ENCODE measurements around the gene AGL. TPM values are rescaled to one million over a fixed set of nuclear protein-coding genes. Genes with fewer than 3 reads are reported as not detected.

Gene AGL
- total RNA-seq, 2 experiments from 2014 or later = 12.2 to 20.6 TPM

GRCh38 chr1:99872063-99872462 lies 21.9 kb downstream of the AGL start:
- Histone ChIP-seq H3K4me3 (ENCODE audit: low read depth, low read length, poor library complexity, severe bottlenecking) (no peak overlapping the region), H3K36me3 (ENCODE audit: insufficient read depth, low read length) (peaks cover 19% of the 10 kb centered on the region; the same call in 1 of the 2 replicates), H3K9me2 (ENCODE audit: insufficient read depth, low read length) (no peaks in the 10 kb centered on the region), H4K20me1 (ENCODE audit: insufficient read depth, low read length) (no peaks in the 10 kb centered on the region), H3K4me2 (ENCODE audit: low read length) (no peak overlapping the region), H3K27ac (ENCODE audit: low read depth, low read length, poor library complexity, severe bottlenecking) (no peak overlapping the region), H2AFZ (ENCODE audit: low read length) (no peak overlapping the region), H3K4me1 (ENCODE audit: insufficient read depth, low read length, poor library complexity, severe bottlenecking) (no peaks in the 10 kb centered on the region), H3K79me2 (ENCODE audit: insufficient read depth, low read depth, low read length) (no peaks in the 10 kb centered on the region), H3K9me3 (ENCODE audit: low read length) (no peaks in the 10 kb centered on the region)
- no TSS peak for BruUV-seq (replicated peaks)
- CTCF ChIA-PET (ENCODE audit: unreplicated experiment) = no interaction called here
- TF ChIP-seq CTCF (conservative IDR thresholded peaks at IDR 0.05; ENCODE audit: low read length) (no peak), EZH2phosphoT487 (IDR thresholded peaks at IDR 0.05; ENCODE audit: borderline replicate concordance, low read depth, low read length) (no peak)
- POLR2A ChIA-PET = interaction anchor here (0.7 to 1.0 kb wide), 3 partner anchors 15 to 131 kb away, joined by 3 to 4 read pairs (median 3); no protein-coding TSS in a partner anchor
- DNase-seq (ENCODE audit: low spot score) = no peak
- intact Hi-C loops (cut with micrococcal nuclease; ENCODE audit: unreplicated experiment) = no loop called here

DNA sequence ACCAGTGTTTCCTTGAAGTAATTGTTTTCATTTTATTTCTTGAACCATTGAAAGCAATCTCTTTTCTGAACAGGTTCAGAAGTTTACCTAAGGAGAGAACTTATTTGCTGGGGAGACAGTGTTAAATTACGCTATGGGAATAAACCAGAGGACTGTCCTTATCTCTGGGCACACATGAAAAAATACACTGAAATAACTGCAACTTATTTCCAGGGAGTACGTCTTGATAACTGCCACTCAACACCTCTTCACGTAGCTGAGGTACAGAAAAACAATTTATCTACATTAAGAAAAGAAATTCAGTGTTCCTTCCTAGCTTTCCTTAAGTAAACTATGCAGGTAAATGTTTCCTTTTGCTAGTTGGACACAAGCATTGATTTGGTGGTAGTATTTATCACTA lies 27.4 kb downstream of the AGL start:
- BruUV-seq (replicated peaks) = no TSS peak
- Histone ChIP-seq H4K20me1 (ENCODE audit: insufficient read depth, low read length) (no peaks in the 10 kb centered on the region), H3K9me3 (ENCODE audit: low read length) (no peaks in the 10 kb centered on the region), H3K36me3 (ENCODE audit: insufficient read depth, low read length) (peaks cover 48% of the 10 kb centered on the region), H3K79me2 (ENCODE audit: insufficient read depth, low read depth, low read length) (no peaks in the 10 kb centered on the region), H2AFZ (ENCODE audit: low read length) (no peak overlapping the region), H3K4me3 (ENCODE audit: low read depth, low read length, poor library complexity, severe bottlenecking) (no peak overlapping the region), H3K4me1 (ENCODE audit: insufficient read depth, low read length, poor library complexity, severe bottlenecking) (no peaks in the 10 kb centered on the region), H3K9me2 (ENCODE audit: insufficient read depth, low read length) (no peaks in the 10 kb centered on the region), H3K27ac (ENCODE audit: low read depth, low read length, poor library complexity, severe bottlenecking) (no peak overlapping the region), H3K4me2 (ENCODE audit: low read length) (no peak overlapping the region)
- CTCF ChIA-PET (ENCODE audit: unreplicated experiment) = no interaction called here
- TF ChIP-seq EZH2phosphoT487 (IDR thresholded peaks at IDR 0.05; ENCODE audit: borderline replicate concordance, low read depth, low read length) = no peak
- TF ChIP-seq CTCF (conservative IDR thresholded peaks at IDR 0.05; ENCODE audit: low read length) = no peak
- POLR2A ChIA-PET = interaction anchor here (0.6 to 2.7 kb wide), 8 partner anchors 12 to 201 kb away, joined by 3 to 12 read pairs (median 4); no protein-coding TSS in a partner anchor
- no peak for DNase-seq (ENCODE audit: low spot score)
- intact Hi-C loops (cut with micrococcal nuclease; ENCODE audit: unreplicated experiment) = no loop called here

GRCh38 chr1:99886179-99886578 lies 36.0 kb downstream of the AGL start:
- ChIA-PET CTCF (ENCODE audit: unreplicated experiment) (no interaction called here), POLR2A (interaction anchor here (0.6 to 1.1 kb wide), 3 partner anchors 14 to 66 kb away, joined by 3 to 4 read pairs (median 3); no protein-coding TSS in a partner anchor)
- Histone ChIP-seq H4K20me1 (ENCODE audit: insufficient read depth, low read length) (no peaks in the 10 kb centered on the region), H3K79me2 (ENCODE audit: insufficient read depth, low read depth, low read length) (no peaks in the 10 kb centered on the region), H3K36me3 (ENCODE audit: insufficient read depth, low read length) (peaks cover 80% of the 10 kb centered on the region), H2AFZ (ENCODE audit: low read length) (no peak overlapping the region), H3K4me2 (ENCODE audit: low read length) (no peak overlapping the region), H3K4me1 (ENCODE audit: insufficient read depth, low read length, poor library complexity, severe bottlenecking) (no peaks in the 10 kb centered on the region), H3K27ac (ENCODE audit: low read depth, low read length, poor library complexity, severe bottlenecking) (no peak overlapping the region), H3K9me2 (ENCODE audit: insufficient read depth, low read length) (no peaks in the 10 kb centered on the region), H3K4me3 (ENCODE audit: low read depth, low read length, poor library complexity, severe bottlenecking) (no peak overlapping the region), H3K9me3 (ENCODE audit: low read length) (no peaks in the 10 kb centered on the region)
- TF ChIP-seq EZH2phosphoT487 (IDR thresholded peaks at IDR 0.05; ENCODE audit: borderline replicate concordance, low read depth, low read length) = no peak
- no peak for TF ChIP-seq CTCF (conservative IDR thresholded peaks at IDR 0.05; ENCODE audit: low read length)
- BruUV-seq (replicated peaks) = no TSS peak
- intact Hi-C loops (cut with micrococcal nuclease; ENCODE audit: unreplicated experiment) = no loop called here
- no peak for DNase-seq (ENCODE audit: low spot score)

All from OCI-LY7 (cell line).